GM19452 (cell line): ENCODE measurements around the gene CEP162.
"Not testable (repeated sequence)": the region's sequence is repeated elsewhere in the genome, so short reads cannot be mapped to it uniquely, and the experiment has no call there.

ENCODE experiments used
- ATAC-seq: cut with Tn5 transposase; IDR thresholded peaks from one replicate; pipeline ENCODE4 v1.9.1; 2021; ENCODE audit not compliant: unreplicated experiment

Gene CEP162

GRCh38 chr6:84243240-84243639 is 15.8 kb upstream of the CEP162 start:
- no peak for ATAC-seq

- ATAC-seq: no peak
These were observed 14.8 kb upstream of the CEP162 start for GRCh38 chr6:84242265-84242664.

GRCh38 chr6:84228198-84228543 is 728 bp upstream of the CEP162 start:
- ATAC-seq: peak; percentile 1

DNA sequence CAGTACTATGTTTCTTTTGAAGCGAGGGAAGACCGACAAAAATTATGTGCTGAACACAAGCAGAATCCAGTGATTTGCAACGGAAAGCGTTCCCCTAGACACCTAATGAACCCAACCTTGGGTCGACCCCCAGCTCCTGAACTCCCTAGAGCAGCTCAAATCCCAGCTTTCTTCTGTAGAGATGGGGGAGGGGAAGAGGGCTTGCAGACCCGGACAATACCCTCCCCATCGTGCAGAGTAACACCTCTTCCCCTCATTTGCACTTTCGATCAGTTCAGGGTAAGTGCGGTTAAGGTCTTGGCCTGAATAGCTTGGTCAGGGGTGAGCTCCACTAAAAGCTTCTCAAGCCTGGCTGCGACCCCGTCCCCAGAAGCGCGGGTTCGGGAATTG is 404 bp downstream of the CEP162 start:
- ATAC-seq: peak; percentile 12

- ATAC-seq: no peak
These were observed 3.2 kb downstream of the CEP162 start for GRCh38 chr6:84224251-84224650.

GRCh38 chr6:84223608-84224007 is 3.8 kb downstream of the CEP162 start:
- not testable (repeated sequence) for ATAC-seq

DNA sequence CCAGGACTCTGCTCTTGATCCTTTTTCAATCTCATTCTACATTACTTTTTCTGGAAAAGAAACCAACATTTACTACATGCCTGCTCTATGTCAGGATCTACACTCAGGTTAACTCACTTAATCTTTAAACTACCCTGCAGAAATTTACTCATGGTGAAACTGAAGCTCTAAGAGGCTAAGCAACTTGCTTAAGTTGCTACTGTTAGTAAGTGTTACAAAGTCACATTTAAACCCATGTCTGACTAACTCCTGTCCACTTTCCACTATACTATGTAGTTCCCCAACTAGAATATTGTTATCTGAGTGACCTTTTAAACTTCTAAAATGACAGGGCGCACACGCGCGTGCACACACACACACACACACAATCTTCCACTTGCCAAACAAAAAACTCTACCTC is 5.0 kb downstream of the CEP162 start:
- ATAC-seq: peak; percentile 54

DNA sequence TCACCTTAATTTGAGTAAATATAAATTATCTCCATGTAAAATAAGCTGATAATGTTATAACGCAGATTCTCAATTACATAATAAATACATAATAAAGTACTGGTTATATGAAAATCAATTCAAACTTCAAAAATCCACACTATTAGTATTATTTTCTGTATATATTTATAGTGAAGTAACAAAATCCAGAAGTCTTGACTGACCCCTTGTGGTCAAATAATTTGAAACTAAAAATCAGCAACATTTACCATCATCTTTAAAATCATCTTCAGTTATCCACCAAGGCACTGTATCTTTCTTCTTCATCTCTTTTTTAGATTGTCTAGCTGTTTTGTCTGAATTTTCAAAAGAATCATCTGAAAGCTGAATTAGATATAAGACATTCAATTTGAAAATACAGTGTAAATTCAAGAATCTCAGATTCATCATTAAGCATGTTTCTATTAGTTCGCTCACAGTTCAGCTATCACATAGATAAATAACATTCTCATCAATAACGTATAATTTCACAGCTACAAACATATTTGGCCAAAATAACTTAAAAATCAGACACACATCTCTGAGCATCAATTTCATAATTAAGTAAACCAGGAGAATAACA is 6.5 kb downstream of the CEP162 start:
- ATAC-seq: no peak

- ATAC-seq: no peak
These were observed 9.4 kb downstream of the CEP162 start for GRCh38 chr6:84218091-84218490.

DNA sequence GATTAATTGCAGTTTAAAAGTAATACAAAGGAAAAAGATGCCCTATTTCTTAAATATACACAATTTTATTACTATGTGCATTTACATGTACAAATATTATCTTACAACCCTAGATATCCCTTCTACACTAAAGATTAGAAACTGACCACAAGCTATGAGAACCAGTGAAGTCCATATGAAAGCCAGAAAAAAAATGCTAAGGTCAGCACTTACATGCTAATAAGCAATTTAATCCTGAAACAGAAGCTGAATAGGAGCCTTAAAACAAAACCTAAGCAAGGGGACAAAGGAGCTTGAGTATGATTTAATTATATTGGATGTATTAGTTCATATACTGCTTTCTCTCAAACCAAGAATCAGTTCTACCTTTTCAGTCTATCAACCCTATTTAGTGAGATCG is 14.2 kb downstream of the CEP162 start:
- ATAC-seq: no peak

GRCh38 chr6:84204011-84204410 is 23.4 kb downstream of the CEP162 start:
- ATAC-seq: no peak

DNA sequence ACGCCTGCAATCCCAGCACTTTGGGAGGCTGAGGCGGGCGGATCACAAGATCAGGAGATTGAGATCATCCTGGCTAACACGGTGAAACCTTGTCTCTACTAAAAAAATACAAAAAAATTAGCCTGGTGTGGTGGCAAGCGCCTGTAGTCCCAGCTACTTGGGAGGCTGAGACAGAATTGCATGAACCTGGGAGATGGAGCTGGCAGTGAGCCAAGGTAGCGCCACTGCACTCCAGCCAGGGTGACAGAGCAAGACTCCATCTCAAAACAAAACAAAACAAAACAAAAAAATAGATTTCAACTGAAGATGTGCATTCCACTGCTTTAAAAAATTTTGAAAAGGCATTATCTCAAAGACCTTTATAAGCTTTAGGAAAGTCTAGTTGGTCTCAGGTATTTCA is 27.5 kb downstream of the CEP162 start:
- ATAC-seq: not testable (repeated sequence)

GRCh38 chr6:84197708-84198107 is 29.7 kb downstream of the CEP162 start:
- ATAC-seq: no peak

DNA sequence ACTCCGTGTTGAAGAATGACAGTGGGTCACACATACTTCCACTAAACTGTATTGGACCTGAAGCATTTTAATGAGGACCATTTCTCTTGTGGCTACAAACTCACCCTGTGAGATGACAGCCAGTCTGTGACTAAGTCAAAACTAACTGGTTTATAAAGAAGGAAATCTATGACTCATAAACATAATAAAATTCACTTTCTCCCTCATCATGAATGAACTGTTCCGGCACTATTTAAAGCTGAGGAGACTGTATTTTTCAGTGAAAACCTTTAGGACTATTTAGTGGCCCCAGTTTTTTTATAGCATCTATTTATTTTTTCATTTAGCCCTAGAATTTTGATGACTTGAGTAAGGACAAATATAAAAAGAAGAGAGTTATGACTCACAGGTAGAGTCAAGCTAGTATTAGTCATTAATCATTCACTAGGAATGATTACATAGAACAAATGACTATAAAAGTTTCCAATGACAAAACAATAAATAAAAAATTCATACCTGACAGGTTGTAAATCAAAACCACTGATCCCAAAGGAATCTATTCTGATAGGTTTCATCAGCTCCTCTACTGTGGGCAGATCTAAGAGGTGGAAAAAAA is 34.2 kb downstream of the CEP162 start:
- ATAC-seq: no peak

GRCh38 chr6:84191802-84192201 is 35.6 kb downstream of the CEP162 start:
- no peak for ATAC-seq

- ATAC-seq: not testable (repeated sequence)
These were observed 38.1 kb downstream of the CEP162 start for GRCh38 chr6:84189356-84189755.

DNA sequence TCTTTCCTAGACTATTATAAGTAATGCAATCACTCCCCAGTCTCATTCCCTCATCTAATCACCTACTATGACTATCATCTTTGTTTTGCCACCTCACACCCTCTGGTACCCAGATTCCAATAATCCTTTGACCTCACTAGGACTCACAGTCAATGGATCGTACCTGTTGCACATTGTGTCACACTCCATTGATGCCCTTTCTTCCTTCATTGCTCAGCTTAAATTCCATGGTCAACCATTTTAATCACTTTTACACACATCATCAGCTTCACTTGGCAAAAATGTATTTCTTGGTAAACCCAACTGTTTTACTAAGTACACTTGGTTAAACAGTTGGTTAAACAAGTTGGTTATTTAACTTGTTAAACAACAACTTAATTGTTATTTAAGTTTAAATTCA is 44.0 kb downstream of the CEP162 start:
- ATAC-seq: no peak

DNA sequence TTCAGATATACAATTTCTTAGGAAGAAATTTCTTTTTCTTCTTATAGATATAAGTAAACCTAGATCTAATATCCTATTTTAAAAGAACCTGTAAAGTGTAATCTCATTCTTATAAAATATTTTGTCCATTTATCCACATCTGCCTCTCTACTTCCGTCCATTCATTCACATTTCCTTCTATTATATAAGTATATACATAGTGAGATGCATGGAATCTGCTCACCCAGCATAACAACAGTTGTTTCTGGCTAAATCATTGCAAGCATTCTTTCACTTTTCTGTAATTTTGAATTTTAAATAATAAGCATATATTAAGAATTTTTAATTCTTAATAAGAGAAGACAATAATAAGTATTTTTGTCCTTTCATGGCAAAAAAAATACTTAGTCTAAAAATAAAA is 45.4 kb downstream of the CEP162 start:
- ATAC-seq: no peak

GRCh38 chr6:84177241-84177640 is 50.2 kb downstream of the CEP162 start:
- ATAC-seq: no peak

GRCh38 chr6:84172574-84172973 is 54.9 kb downstream of the CEP162 start:
- ATAC-seq: no peak

- ATAC-seq: no peak
These were observed 55.4 kb downstream of the CEP162 start for GRCh38 chr6:84172080-84172479.

- no peak for ATAC-seq
These were observed 60.0 kb downstream of the CEP162 start for GRCh38 chr6:84167457-84167856.

- no peak for ATAC-seq
These were observed 61.0 kb downstream of the CEP162 start for GRCh38 chr6:84166395-84166794.
